Measurements from ENCODE around the gene ACOT8.

DNA sequence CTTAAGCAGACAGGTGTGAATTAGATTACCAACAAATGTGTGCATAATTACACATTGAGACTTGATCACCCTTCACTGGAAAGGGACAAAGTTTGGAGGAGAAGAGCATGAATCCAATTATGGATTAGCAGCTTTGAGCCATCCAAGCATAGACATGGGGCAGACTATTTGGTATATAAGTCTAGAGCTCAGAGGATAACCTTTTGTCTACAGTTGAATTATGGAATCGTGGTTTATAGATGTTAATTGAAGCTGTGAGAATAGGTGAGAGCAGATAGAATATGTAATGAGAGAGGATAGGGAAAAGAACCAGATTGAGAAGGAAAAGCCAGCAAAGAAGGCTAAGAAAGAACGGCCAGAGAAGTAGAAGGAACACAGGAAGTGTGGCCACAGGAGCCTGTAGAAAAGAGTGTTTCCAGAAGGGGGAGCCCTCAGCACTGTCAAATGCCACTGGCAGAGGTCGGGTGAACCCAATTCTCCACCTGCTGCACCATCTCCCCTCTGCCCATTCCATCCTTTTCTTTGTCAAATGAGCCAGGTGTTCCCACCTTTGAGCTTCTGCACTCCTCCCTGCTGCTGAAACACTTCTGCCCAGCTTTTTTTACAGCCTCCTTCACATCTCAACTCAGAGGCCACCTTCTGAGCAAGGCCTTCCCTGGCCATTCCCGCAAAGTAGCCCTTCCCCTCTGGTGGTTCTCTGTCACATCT, 58.1 kb downstream of the ACOT8 start:
- TF ChIP-seq CTCF (IDR thresholded peaks at IDR 0.05; ENCODE audit: low read depth, low read length, poor library complexity, severe bottlenecking) (peak; percentile 79), EZH2phosphoT487 (IDR thresholded peaks at IDR 0.05; ENCODE audit: borderline replicate concordance, low read length) (no peak)

All from DOHH2 (cell line).